A673 (cell line): Measurements from ENCODE around the gene CSRP1. TPM values are rescaled to one million over a fixed set of nuclear protein-coding genes. Genes with fewer than 3 reads are reported as not detected.
A peak's percentile ranks its signal among the peaks of the same experiment; 100 is the strongest.

Experiments
- BruUV-seq: library from RNA; stranded (reverse); fragments of 400-500 nt; replicated peaks from 2 replicates; lab custom pipeline; 2021; lab: Mats Ljungman, UMichigan
- CTCF ChIA-PET: fragments of 300-600 bp; sonication (Branson Sonifier 250); formaldehyde crosslinking; loops from one replicate; lab custom pipeline; 2022; ENCODE audit warnings: antibody characterized with exemption; lab: Charles Lee
- POLR2A ChIA-PET: fragments of 300-600 bp; sonication (Branson Sonifier 250); formaldehyde crosslinking; loops from one replicate; lab custom pipeline; 2022; ENCODE audit warnings: antibody characterized with exemption; ENCODE audit not compliant: low non-redundant PET; lab: Charles Lee
- DNase-seq: peaks from one replicate; pipeline ENCODE4 v3.0.0-alpha.2; 2015; ENCODE audit warnings: low spot score
- H3K27ac ChIP-seq: fragments of 200-600 bp; sonication (generic); 2 replicates; pipeline ENCODE4 v1.5.1; 2016; ENCODE audit warnings: mixed run types, low read depth, mild to moderate bottlenecking, mixed read lengths, antibody characterized with exemption, low read length; ENCODE audit not compliant: poor library complexity, severe bottlenecking
- H3K27me3 ChIP-seq: fragments of 200-600 bp; sonication (generic); replicated peaks from 2 replicates; pipeline ENCODE4 v1.6.1; 2017; ENCODE audit warnings: mixed run types, low read depth, mild to moderate bottlenecking, mixed read lengths, antibody characterized with exemption, low read length; ENCODE audit not compliant: insufficient read depth, poor library complexity
- H3K36me3 ChIP-seq: fragments of 200-600 bp; sonication (generic); 2 replicates; pipeline ENCODE4 v1.6.1; 2016; ENCODE audit warnings: mixed run types, mild to moderate bottlenecking, mixed read lengths, antibody characterized with exemption, low read length; ENCODE audit not compliant: insufficient read depth, poor library complexity, severe bottlenecking
- H3K4me1 ChIP-seq: fragments of 200-600 bp; sonication (generic); 2 replicates; pipeline ENCODE4 v1.6.1; 2017; ENCODE audit warnings: mixed run types, mild to moderate bottlenecking, mixed read lengths, antibody characterized with exemption, low read length; ENCODE audit not compliant: insufficient read depth, poor library complexity, severe bottlenecking
- H3K4me3 ChIP-seq: fragments of 200-600 bp; sonication (generic); 2 replicates; pipeline ENCODE4 v1.5.1; 2016; ENCODE audit warnings: low read depth, mixed run types, mild to moderate bottlenecking, mixed read lengths, low read length; ENCODE audit not compliant: poor library complexity, severe bottlenecking
- H3K9me3 ChIP-seq: fragments of 200-600 bp; sonication (generic); 2 replicates; pipeline ENCODE4 v1.6.1; 2016; ENCODE audit warnings: mixed run types, low read depth, mild to moderate bottlenecking, mixed read lengths, antibody characterized with exemption, low read length; ENCODE audit not compliant: poor library complexity, severe bottlenecking
- EZH2 ChIP-seq: fragments of 200-600 bp; sonication (generic); IDR thresholded peaks from 2 replicates; pipeline ENCODE4 v1.6.1; 2017; ENCODE audit warnings: borderline replicate concordance, low read depth, mild to moderate bottlenecking, mixed read lengths, antibody characterized with exemption, low read length; ENCODE audit not compliant: poor library complexity, severe bottlenecking
- intact Hi-C: fragments of 100-400 bp; cut with micrococcal nuclease; formaldehyde crosslinking; loops from one replicate; pipeline ENCODE4 v1.10.0; 2022; ENCODE audit not compliant: unreplicated experiment
- total RNA-seq: library from RNA; stranded (reverse); gene quantifications from 2 replicates; pipeline ENCODE4 v1.2.3, GENCODE V29; 2021
- TF ChIP-seq, protein P1 (sequence below): fragments of 300-800, 200-600 bp; sonication (generic); conservative IDR thresholded peaks from 2 replicates; pipeline ENCODE4 v1.5.1; 2017; ENCODE audit warnings: low read depth, mild to moderate bottlenecking, antibody characterized with exemption, low read length, moderate library complexity, mixed read lengths

Gene CSRP1
- total RNA-seq, 1 experiment from 2014 or later = 517 TPM

DNA sequence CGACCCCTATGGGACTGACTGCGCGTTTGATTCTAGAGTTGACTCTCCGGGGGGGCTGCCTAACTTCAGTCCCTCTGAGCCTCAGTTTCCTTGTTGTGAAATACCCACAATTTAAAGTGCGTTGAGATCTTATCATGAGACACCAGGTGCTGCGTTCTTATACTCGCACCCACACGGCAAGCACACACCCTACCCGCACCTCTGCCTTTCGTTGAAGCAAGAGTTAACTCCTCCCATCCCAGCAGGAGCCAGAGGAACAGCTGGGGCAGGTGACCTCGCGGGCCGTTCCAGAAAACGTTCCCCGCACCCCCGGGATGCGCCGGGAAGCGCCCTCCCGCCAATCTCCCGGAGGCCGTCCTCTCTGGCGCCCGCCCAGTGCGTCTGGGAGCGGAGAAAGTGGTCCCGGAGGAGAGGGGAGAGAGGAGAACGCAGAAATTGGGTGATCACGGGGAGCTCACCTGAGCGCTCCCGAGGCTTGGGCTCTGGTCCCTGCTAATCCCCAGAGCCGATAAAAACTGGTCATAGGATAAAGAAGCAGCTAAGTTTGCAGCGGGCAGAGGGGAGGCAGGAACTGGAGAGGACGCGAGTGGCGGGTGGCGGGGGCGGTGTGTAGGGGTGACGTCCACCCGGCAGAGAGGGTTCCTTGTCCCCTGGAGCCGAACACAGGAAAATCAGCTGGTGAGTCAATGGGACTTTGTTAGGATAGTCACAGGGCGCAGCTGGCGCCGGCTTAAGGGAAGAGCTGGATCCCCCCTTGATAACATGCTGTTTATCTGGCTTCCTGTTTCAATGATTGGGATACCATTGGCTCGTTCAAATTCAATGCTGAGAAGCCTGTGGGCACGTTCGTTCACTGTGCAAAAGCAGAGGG, 32.9 kb upstream of the CSRP1 start:
- Histone ChIP-seq H3K27me3 (no peaks in the 10 kb centered on the region), H3K36me3 (no peaks in the 10 kb centered on the region), H3K4me1 (peaks cover 60% of the 10 kb centered on the region), H3K9me3 (no peaks in the 10 kb centered on the region), H3K27ac (peak overlapping the region; percentile 88), H3K4me3 (peak overlapping the region; percentile 67)
- ChIA-PET CTCF (interaction anchor here (0.9 to 1.4 kb wide), 5 partner anchors 12 to 253 kb away, joined by 3 to 6 read pairs (median 4); no protein-coding TSS in a partner anchor), POLR2A (interaction anchor here (0.6 kb wide), 3 partner anchors 12 to 68 kb away, joined by 3 to 10 read pairs (median 4); no protein-coding TSS in a partner anchor)
- no peak for TF ChIP-seq EZH2
- TF ChIP-seq, protein P1, sequence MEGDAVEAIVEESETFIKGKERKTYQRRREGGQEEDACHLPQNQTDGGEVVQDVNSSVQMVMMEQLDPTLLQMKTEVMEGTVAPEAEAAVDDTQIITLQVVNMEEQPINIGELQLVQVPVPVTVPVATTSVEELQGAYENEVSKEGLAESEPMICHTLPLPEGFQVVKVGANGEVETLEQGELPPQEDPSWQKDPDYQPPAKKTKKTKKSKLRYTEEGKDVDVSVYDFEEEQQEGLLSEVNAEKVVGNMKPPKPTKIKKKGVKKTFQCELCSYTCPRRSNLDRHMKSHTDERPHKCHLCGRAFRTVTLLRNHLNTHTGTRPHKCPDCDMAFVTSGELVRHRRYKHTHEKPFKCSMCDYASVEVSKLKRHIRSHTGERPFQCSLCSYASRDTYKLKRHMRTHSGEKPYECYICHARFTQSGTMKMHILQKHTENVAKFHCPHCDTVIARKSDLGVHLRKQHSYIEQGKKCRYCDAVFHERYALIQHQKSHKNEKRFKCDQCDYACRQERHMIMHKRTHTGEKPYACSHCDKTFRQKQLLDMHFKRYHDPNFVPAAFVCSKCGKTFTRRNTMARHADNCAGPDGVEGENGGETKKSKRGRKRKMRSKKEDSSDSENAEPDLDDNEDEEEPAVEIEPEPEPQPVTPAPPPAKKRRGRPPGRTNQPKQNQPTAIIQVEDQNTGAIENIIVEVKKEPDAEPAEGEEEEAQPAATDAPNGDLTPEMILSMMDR = no peak
- DNase-seq = peak; percentile 91
- intact Hi-C loops = loop anchor here (10.0 kb wide), 2 partner anchors 335 to 595 kb away; no protein-coding TSS in a partner anchor
- TSS peak; percentile 64 for BruUV-seq

DNA sequence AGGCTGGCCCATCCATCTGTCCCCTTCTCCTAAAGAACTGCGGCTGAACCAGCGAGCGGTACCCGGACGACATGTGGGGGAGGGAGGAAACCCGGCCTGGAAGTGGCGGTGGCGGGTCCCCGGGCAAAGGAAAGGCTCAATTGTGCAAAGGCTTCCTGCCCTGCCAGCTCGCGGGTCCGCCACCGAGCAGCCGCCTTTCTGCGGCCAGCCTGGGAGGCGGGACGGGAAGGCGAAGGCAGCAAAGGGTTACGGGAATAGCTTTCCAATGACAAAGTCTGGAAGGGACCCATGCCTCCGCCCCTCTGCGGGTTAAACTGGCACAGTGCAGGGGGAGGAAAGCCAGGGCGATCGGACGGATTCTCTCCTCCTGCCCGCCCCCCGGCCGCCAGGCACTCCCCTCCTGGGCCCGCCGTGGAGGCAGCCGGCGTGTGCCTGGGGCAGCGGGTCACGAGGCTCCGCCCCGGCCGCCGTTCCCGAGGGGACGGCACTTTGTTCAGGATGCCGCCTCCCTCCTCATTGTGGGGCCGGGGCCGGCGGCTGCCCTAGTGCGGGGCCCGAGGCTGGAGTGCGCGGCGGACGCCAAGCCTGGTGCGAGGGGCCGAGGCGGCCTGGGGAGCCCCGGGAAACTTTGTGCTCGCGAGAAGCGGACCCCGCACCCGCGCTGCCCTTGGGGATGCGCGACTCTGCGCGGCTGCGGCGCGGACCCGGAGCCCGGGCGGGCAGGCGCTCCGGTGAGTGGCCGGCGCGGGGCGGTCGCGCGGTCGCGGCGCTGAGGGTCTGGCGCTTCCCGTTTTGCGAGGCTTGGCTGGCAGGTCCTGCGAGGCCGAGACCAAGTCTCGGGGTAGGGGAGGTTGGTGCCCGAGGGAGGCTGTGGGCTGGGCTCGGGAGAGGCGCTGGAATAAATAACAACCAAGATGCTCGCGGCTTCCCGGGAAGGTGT, 32.0 kb upstream of the CSRP1 start, which contains the start of gene NAV1:
Gene NAV1 (plus strand): TSS at position 516 of the 940 bp plus-strand sequence. CDS start 83,758 bp downstream, outside the sequence.
- TF ChIP-seq, protein P1 = no peak
- peaks cover 64% of the 10 kb centered on the region for H3K4me1 ChIP-seq
- peak within 1 kb of the TSS; percentile 67 for H3K4me3 ChIP-seq
- CTCF ChIA-PET = interaction anchor here (0.6 to 1.3 kb wide), 2 partner anchors 21 to 254 kb away, joined by 3 to 4 read pairs; no protein-coding TSS in a partner anchor
- no peaks in the 10 kb centered on the region for H3K36me3 ChIP-seq
- no peaks in the 10 kb centered on the region for H3K9me3 ChIP-seq
- no TSS peak for BruUV-seq
- POLR2A ChIA-PET = interaction anchor here (0.7 kb wide), 1 partner anchor 273 kb away, joined by 3 read pairs; no protein-coding TSS in a partner anchor
- H3K27me3 ChIP-seq = no peaks in the 10 kb centered on the region
- intact Hi-C loops = loop anchor here (10.0 kb wide), 2 partner anchors 336 to 596 kb away; no protein-coding TSS in a partner anchor
- H3K27ac ChIP-seq = peak within 1 kb of the TSS; percentile 88
- peak; percentile 70 for DNase-seq
